HL-60 (cell line): ENCODE measurements around the gene XRCC5.

Experiments used
- CTCF ChIP-seq: IDR thresholded peaks from one replicate; pipeline ENCODE4 v1.5.1; 2011; ENCODE audit warnings: low read length, control low read depth, inconsistent platforms; ENCODE audit not compliant: insufficient read depth
- GABPA ChIP-seq: IDR thresholded peaks from 2 replicates; pipeline ENCODE4 v1.6.1; 2012; ENCODE audit warnings: low read depth
- POLR2AphosphoS5 ChIP-seq: IDR thresholded peaks from 2 replicates; pipeline ENCODE4 v1.6.1; 2012; ENCODE audit warnings: low read depth
- REST ChIP-seq: IDR thresholded peaks from 2 replicates; pipeline ENCODE4 v1.6.1; 2012; ENCODE audit warnings: low read depth; ENCODE audit not compliant: insufficient replicate concordance
- SPI1 ChIP-seq: IDR thresholded peaks from 2 replicates; pipeline ENCODE4 v1.6.1; 2012; ENCODE audit warnings: low read depth, mild to moderate bottlenecking, borderline replicate concordance

- no peak for TF ChIP-seq REST
- no peak for TF ChIP-seq CTCF
- no peak for TF ChIP-seq POLR2AphosphoS5
- no peak for TF ChIP-seq GABPA
- TF ChIP-seq SPI1: no peak
These were observed 133.2 kb downstream of the XRCC5 start for GRCh38 chr2:216242365-216242764.
